Measurements from ENCODE around the gene MYO1G. TPM values are rescaled to one million over a fixed set of nuclear protein-coding genes. Genes with fewer than 3 reads are reported as not detected.

The MYO1G gene
- total and polyA plus RNA-seq, 10 of the 15 experiments (the other 5 are each of a cell fraction or from before 2014, with no cell fraction given), result 1.8 to 232 (median 134) TPM

DNA sequence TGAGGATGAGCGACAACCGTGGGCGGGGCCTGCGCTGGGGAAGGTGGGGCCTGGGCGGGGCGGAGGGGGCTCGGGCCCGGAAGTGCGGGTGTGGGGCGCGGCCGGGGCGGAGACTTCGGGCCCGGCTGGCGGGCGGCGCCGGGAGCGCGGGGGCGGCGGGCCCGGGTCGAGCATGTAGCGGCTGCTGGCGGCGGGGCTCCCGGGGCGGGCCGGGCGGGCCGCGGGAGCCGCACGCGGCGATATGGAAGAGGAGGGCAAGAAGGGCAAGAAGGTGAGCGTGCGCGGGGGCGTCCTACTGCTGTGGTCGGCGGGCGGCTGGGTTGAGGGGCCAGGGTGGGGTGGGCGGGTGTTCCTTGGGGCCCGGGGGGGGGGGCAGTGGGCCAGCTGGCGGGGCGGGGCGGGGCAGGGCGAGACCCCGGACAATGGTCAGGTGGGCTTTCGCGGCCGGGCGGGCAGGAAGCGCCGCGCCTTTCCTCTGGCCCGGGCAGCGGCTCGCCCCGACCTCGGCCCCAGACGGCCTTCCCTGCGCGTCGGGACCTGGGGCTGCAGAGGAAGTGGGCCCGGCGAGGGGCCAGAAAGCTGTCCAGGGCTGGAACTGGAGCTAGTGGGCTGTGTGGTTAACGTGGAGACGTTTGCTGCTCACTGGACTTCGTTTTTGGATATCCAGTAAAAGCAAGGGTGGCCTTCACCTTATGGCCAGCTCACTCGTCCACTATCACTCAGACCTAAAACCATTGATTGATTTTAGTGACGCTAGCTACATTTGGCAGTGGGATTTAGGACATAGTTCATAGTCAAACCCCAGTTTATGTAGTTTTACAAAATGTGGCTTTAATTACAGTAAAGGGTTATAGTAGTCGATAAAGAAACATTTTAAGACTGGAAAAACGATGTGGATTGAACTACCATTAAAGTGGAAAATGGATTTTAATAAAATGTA lies 21.5 kb upstream of the MYO1G start, which contains the start of gene CCM2 (continued):
- TF ChIP-seq NFIC (IDR thresholded peaks at IDR 0.05; ENCODE audit: low read depth, low read length), result no peak
- no peak for TF ChIP-seq ZNF24 (IDR thresholded peaks at IDR 0.05)
- TF ChIP-seq NR2F1 (conservative IDR thresholded peaks at IDR 0.05), result 0 out of 2 replicates have a peak, but pooled peaks have one; percentile 29
- no peak for TF ChIP-seq RAD51 (IDR thresholded peaks at IDR 0.05)
- TF ChIP-seq HDAC2 (IDR thresholded peaks at IDR 0.05), result no peak
- no peak for TF ChIP-seq ESRRA (IDR thresholded peaks at IDR 0.05; ENCODE audit: low read length)
- no peak for TF ChIP-seq SREBF2 (IDR thresholded peaks at IDR 0.05; ENCODE audit: low read length)
- TF ChIP-seq GABPA (IDR thresholded peaks at IDR 0.05; ENCODE audit: low read depth), result no peak
- TF ChIP-seq RB1 (IDR thresholded peaks at IDR 0.05; ENCODE audit: borderline replicate concordance), result no peak
- peak; percentile 67; the same call in 1 of the 2 replicates for TF ChIP-seq POLR2A (IDR thresholded peaks at IDR 0.05; ENCODE audit: low read depth, low read length)
- no peak for TF ChIP-seq CEBPB (IDR thresholded peaks at IDR 0.05; ENCODE audit: borderline replicate concordance in 1 of 2, low read depth in 2 of 2, low read length in 2 of 2)
- TF ChIP-seq POU2F2 (IDR thresholded peaks at IDR 0.05; ENCODE audit: borderline replicate concordance, low read depth, low read length), result no peak
- TF ChIP-seq EGR1 (IDR thresholded peaks at IDR 0.05; ENCODE audit: borderline replicate concordance in 1 of 2, low read depth in 2 of 2, low read length in 2 of 2), result peak in 1 of 2 experiments; percentile 96; a peak in 2 of 3 replicates
- no peak for TF ChIP-seq KLF5 (IDR thresholded peaks at IDR 0.05; ENCODE audit: partially characterized antibody)
- TF ChIP-seq RFX5 (IDR thresholded peaks at IDR 0.05; ENCODE audit: low read depth, low read length), result no peak
- no peak for TF ChIP-seq E2F4 (IDR thresholded peaks at IDR 0.05; ENCODE audit: low read depth, low read length)
- TF ChIP-seq RBBP5 (conservative IDR thresholded peaks at IDR 0.05), result no peak
- no peak for TF ChIP-seq CBX3 (IDR thresholded peaks at IDR 0.05; ENCODE audit: borderline replicate concordance, low read depth)
- TF ChIP-seq HDAC6 (IDR thresholded peaks at IDR 0.05; ENCODE audit: unreplicated experiment), result no peak
- no peak for TF ChIP-seq ZNF687 (IDR thresholded peaks at IDR 0.05)

All from GM12878 (cell line).